DMS 273 treated with DMSO at 0.1 percent for 48 hours (cell line): ENCODE data around the gene NXT1.
A peak's percentile ranks its signal among the peaks of the same experiment; 100 is the strongest.
"Not testable (repeated sequence)": the region's sequence is repeated elsewhere in the genome, so short reads cannot be mapped to it uniquely, and the experiment has no call there.

Experiments used
- DNase-seq: peaks from one replicate; lab custom pipeline; 2025; lab: John Stamatoyannopoulos, UW

Gene NXT1

DNA sequence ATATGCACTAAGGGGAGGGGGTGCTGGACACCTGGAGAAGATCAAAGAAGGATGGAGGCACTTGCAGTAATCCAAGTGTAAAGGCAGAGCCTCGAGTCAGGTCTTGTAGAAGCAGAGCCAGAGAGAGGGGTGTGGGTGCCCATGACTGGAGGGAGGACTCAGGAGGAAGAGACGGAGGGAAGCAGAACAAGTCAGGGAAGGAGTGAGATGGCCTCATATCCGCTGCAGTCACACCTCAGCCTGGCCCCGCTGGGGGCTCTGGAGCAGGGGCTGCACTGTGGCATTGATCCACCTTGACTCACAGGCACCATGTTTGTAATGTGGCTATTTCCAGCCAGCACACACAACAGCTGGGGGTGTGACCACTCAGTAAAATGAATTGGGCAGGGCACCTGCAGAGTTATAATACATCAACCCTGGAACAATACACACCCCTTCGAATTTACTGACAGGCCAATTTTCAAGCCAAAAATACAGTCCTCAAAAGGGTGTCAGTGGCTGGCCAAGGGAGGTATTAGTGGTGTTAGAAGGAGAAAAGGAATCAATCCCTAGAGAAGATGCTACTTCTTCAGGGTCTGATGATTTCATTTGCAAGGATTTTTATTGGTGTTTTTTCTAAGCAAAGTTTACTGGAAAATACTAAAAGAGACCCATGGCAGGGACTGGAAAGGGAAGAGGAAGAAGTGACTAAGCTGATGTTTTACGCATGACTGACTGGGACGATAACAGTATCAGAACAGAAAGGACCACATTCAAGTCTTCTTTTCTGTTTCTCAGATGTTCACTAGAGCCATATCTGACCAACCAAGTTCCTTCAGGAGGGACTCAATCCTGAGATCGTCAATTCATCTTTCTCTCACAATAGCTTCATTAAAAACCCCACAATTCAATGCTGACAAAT lies 18.9 kb upstream of the NXT1 start:
- no peak for DNase-seq

DNA sequence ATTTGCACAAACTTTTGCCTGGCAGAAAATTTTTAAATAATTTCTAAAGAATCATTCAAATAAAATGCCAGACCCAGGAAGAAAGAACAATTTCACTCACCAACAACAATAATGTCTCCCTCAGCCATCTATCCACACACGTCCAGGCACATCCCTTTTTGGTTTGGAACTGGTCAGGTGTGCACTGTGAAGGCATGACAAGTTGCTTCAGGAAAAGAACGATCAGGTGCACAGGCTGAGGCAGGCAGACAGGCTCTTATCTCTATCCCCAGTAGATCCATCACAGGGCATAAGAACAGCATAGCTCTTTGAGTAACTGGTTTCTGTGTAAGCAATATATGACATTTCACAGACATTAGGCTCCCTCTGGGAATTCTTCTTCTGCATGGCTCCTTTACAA lies 18.1 kb upstream of the NXT1 start:
- DNase-seq, result no peak

DNA sequence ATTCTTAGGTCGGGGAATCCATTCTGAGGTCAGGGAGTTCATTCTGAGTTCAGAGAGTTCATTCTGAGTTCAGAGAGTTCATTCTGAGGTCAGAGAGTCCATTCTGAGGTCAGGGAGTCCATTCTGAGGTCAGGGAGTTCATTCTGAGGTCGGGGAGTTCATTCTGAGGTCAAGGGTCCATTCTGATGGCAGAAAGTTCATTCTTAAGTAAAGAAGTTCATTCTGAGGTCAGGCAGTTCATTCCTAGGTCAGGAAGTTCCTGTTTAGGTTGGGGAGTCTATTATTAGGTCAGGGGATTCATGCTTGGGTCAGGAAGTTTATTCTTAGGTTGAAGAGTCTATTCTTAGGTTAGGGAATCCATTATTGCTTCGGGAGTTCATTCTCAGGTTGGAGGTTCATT lies 16.5 kb upstream of the NXT1 start:
- no peak for DNase-seq

DNA sequence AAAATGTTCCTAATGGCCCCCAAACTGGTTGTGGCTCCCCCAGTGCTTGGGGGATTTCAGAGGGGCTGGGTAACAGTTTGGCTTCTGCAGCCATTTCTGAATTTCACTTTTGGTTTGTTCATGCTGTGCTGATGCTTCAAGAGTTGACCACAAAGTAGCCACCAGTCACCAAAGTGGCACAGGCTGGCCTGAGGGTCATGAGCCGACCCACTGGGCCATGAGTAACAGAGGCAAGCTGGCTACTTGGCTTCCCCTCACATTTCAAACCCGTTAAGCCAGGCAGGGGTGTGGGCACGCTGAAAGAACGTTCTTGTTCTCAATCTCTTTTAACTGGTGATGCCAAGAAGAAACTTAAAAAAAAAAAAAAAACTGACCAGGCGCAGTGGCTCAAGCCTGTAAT lies 15.1 kb upstream of the NXT1 start:
- no peak for DNase-seq

DNA sequence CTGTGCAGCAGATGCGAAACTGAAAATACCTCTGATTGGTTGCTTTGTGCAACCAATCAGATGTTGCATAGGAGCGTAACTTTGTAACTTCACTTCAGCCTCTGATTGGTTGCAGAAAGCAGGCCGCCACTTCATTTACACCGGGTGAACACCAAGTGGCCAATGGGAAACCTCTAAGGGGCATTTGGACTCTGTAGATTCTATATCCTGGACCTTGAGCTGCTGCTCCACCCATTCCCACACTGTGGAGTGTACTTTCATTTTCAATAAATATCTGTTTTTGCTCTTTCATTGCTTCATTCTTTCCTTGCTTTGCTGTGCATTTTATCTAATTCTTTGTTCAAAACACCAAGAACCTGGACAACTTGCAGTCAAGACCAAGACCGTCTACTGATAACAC lies 14.1 kb upstream of the NXT1 start:
- no peak for DNase-seq

DNA sequence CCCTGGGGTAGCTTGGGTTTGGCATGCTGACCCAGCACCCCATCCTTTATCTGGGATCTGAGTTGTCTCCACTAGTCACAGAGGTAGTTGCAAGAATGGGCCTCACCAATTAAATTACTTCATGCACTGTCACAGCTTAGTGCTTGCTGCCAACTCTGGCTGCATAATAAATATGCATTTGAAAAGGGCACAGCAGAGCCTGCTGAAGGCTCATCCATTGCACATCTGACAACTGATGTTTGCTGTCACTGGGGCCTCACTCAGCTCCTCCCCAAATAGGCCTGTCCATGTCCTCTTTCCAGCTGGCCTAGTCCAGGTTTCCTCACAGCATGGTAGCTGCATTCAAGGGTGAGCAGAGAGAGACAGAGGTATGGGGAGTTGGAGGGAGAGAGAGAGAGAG lies 13.3 kb upstream of the NXT1 start:
- no peak for DNase-seq

DNA sequence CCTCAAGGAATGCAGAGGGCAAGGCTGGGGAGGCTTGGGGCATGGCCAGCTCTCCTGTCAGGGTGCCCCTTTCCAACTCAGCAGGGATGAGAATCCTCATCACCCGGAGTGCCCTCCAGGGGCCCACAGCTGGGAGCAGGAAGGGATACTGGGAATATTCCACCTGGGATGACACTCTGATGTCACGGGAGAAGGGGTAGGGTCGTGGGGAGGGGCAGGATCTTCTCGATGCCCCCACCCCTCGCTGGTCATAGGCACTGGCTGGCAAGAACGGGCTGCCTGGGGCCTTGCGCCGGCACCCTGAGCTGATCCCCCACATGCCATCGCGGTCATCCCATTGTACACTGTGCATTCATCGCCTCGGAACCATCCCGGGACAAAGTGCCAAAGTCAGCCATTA lies 10.6 kb upstream of the NXT1 start:
- no peak for DNase-seq

DNA sequence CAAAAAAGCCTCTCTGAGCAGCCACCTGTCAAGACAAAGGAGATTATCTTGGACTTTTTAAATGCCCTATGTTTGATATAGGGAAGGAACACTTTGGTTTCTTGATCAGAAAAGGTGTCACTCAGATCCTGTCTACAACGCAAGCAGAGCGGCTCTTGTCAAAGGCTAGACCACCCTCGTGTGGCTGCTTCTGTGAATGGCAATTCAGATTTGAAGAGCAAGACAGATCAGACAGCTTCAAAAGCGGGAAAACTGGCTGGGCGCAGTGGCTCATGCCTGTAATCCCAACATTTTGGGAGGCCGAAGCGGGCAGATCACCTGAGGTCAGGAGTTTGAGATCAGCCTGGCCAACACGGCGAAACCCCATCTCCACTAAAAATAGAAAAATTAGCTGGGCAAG lies 10.1 kb upstream of the NXT1 start:
- DNase-seq, result no peak

DNA sequence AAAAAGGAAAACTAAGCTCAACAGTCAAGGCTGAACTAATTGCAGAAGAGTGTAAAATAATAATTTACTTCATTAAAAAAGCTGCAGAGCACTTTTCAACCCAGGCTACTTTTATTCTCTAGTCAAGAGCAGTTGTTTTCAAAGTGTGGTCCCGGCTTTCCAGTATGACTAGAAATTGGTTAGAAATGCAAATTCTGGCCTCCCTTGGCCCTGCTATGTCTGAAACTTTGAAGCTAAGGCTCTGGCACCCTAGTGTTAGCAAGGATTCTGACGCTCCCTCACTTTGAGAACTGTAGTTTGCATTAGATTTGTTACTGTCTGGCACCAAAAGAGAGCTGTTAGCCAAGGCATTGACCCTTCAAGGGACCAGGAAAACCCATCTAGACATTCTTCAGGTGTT lies 9.5 kb upstream of the NXT1 start:
- no peak for DNase-seq

DNA sequence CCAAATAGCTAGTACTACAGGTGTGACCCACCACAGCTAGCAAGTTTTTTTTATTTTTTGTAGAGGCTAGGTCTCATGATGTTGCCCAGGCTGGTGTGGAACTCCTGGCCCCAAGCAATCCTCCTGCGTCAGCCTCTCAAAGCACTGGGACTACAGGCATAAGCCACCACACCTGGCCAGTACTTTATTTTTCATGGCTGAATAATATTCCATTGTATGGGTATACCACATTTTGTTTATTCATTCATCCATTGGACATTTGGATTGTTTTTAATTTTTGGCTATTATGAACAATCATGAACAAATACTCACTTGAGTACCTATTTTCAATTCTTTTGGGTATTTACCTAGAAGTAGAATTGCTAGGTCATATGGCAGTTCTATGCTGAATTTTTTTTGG lies 7.0 kb upstream of the NXT1 start:
- no peak for DNase-seq

DNA sequence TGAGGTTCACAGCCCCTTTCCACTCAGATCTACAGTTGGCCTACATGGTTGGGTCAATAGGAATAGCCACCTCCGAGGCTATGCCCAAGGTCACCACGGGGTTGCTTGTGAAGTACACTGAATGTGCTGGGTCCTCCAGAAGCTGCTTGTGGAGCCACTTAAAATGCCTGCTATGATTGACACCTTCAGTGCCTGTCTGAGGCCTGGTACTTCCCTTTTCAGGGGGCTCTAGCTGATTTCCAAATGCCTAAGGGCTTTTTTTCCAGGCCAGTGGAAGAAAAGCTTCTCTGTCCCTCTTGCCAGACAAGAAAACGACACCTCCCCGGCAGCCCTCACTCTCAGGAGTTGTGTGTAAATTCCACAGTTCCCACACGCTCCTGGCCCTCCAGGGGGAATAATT lies 6.3 kb upstream of the NXT1 start:
- no peak for DNase-seq

DNA sequence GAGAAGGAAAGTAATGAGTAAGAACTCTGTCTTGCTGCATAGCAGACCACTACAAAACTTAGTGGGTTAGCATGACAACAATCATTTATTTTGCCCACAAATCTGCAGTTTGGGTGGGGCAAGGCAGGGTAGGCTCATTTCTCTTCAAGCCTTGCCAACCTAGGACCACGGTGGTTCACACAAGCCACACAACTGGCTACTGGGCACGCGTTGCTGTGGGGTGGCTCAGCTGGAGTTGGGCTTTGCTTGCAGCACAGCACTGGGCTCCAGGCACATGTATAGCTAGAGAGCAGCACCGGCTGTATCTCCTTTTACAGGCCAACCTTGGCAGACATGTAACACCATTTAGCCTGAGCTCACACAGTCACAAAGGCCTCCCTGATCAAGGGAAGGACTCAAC lies 4.6 kb upstream of the NXT1 start:
- DNase-seq, result no peak

DNA sequence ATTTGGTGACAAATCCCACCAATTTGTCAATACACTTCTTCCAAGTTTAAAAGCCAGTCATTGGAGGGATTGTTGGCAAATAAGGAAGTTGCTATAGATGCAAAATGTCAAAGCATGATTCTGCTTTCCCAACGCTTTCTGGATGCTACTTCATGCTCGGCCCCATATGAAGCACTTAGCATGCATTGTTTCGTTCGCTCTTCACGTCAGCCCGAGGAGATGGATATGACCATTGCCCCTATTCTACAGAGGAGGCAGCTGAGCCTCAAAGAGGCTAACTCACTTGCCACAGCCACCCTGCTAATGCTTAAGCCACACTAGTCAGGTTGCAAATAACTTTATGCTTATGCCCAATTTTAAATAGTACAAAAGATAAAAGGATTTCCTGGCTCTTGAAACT lies 2.8 kb upstream of the NXT1 start:
- DNase-seq, result no peak

DNA sequence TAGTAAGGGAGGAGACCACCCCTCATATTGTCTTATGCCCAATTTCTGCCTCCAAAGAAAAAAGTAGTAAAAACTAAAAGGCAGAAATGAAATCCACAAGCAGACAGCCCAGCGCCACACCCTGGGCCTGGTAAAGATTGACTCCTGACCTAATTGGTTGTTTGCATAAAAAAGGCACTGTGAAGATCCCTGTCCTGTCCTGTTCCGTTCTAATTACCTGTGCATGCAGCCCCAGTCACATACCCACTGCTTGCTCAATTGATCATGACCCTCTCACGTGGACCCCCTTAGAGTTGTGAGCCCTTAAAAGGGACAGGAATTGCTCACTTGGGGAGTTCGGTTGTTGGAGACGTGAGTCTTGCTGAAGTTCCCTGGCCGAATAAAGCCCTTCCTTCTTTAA lies 2.1 kb upstream of the NXT1 start:
- DNase-seq, result not testable (repeated sequence)

DNA sequence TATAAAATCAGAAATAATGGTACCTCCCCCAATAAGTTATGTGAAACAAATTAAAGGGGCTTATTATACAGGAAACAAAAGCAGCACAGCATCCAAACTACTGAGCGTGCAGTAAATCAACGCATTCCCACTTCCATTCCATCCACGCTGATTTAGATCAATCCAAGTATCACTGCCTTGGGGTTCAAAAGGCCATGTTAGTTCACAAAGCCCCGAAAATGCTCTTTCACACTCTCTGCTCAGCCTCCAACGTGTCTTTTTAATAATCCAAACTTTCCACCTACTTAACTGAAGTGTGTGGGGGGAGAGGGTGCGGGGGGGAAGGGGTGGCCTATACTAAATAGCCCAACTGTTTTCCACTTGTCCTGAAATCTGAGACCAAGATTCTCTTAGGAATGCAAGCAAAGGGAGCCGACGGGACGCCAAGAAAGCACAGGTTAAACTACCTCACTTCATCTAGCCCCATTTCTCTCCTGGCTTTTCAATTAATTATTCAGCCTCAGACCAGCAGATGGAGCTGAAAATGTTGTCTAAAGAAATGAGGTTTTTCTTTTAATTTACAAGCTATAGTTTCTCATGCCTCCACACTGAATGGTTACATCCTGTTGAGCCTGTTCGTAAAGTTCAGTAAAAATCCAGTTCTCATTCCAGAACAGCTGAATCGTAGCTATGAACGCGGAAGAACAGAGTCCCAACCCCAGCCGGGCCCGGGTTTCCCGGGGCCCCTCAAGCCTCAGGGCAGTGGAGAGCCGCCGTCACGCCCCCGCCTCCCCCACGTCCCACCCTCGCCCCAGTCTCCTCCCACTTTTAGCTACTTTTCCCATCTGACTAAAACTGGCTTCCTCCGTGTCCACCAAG lies 1.0 kb upstream of the NXT1 start:
- peak; percentile 78 for DNase-seq

DNA sequence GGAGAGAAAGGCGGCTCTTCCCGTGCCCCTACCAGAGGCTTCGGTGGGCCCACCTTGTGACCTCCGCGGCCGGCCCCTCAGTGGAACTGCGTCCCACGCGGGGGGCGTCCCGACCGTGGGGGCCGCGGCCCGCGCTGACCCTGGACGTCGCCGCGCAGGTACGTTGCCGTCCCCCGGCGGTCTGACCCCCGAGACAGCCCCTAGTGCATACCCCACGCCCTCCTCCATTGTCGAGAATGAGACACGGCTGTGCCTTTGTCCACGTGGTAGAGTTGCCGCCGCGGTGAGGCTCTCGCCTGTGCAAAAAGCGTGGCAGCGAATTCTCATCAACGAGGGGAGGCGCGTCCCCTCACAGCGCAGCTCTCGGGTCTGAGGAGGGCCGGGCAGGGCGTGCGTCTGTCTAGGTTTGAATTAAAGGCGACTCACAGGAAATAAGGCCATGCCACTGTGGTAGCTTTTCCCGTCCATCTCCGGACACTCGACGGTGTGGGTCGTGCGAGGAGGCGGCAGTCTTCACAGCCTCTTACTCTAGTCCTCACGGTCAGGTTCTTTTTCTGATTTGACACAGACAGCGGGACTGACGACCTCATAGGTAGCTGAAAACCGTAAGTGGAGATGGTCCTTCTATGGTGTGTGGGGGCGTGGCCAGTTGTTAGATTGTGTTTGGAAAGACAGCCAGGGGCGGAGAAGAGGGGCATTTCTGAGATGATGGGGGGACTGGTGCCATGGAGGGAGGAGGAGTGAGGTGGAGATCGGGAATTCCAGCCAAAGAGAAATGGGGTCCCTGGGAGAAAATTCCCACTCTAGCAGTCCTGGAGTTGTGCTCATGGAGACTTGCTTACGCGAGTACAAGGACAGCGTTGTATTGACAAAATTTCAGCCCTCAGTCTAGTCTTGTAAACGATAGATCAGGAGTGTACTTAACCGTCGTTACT lies 580 bp downstream of the NXT1 start:
- peak; percentile 21 for DNase-seq

DNA sequence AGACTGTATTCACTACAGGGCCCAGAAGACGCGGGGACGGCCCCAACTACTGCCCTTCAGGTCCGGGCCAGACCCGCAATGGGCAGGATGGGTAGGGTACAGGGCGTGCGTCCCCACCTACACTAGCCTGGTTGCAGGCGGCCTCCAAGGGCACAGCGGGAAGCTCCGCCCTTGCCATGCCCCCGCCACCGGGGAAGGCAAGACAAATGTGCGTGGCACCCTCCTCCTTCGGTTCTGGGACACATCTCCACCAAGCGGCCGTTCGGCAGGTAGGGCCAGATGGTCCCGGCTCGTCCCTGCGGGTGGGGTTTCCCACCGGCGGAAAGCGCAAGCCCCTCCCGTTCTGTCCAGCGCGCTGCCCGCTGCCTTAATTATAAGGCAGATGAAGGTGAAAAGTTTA lies 5.6 kb downstream of the NXT1 start:
- no peak for DNase-seq

DNA sequence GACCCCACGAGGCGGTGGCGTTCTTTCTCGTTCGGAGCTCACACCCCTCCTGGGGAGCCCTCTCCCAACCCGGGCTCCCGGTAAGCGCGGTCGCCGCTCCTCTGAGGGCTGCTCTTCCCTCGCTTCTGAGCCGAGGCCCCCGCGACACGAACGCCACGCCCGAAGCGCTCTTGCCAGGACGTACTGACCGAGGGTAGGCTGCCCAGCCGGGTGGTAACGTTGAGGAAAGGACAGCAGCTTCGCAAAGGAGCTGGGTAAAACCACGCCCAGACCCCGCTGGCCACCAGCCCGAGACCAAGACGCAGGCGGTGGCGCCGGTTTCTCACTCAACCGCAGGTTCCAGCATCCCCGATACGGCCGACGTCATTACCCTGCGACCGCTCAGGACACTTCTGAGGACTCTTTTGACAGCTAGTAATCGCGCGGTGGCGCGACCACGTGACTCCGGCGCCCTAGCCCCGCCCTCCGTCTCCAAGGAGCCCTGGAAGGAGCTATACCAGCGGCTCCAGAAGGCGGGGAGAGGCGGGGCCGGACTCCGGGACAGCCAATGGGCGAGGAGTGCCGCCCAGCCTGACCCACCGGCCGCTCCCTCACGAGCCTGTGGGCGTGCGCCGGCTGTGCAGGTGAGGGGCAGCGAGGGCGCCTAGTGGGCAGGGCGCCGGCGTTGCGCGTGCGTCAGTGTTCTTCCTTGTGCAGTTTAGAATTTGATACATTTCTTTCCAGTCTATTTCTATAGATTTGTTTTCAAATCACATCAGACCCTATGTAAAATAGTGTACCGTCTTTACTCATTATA lies 7.4 kb downstream of the NXT1 start:
- DNase-seq, result peak; percentile 97

DNA sequence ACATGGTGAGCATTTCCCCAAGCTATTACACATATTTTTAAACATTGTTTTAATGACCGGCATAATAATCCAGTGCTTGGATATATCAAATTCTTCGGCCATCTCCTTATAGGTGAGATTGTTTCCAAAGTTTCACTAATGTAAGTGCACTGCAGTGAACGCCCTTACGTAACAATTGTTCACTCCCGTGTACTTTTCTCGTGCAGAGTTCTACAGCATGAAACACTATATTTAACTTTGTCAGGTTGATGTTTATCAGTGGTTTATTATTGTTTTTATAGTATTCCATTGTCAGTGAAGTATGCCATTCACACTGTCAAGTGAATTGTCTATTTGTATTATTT lies 7.9 kb downstream of the NXT1 start:
- no peak for DNase-seq

DNA sequence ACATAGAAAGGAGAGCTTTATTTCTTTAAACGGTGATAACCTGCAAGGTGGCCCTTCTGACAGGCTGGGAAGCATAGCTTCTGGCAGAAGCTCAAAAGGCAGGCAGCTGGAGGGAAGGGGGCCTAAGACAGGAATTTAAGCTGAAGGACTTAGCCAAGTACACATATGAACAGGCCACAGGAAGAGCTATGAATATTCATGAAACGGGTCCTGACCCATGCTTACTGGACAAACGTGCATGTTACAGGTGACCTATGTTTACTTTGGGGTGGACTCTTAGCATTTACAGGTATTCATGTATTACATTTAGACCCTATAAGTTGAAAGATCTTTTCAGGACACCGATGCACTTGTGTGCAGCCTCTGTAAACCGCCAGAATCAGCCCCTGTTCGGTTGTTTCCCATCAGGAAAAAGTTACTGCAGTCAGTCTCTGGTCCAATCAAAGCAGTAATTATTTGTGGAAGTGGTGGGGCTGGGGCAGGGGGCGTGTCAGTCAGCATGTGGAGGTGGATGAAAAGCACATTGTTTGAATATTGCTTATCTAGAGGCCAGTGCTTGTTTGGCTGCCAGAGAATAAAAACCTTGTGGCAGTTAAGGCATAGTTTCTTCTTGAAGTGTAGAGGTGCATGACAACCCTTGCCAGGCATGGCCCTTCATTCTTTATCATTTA lies 8.5 kb downstream of the NXT1 start:
- no peak for DNase-seq

DNA sequence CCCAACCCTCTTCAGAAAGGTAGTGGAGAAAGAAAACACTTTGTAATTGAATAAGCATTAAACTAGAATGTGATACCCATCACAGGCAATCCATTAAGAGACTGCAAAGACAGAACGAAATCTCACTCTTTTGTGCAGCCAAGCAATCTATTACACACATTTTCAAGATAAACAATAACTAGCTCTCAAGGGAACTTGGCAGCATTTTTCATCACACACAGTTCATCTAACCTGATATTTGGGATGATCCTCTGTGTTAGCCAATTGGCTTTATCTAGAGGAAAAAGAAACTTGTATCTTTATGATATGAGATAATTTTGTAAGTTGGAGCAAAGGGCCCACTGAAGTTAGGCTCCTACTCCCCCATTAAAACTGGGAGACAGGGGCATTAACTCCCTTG lies 9.9 kb downstream of the NXT1 start:
- DNase-seq, result no peak
